HUES6 (cell line): ENCODE measurements around the gene FEM1A.
"Not testable (repeated sequence)": the region's sequence is repeated elsewhere in the genome, so short reads cannot be mapped to it uniquely, and the experiment has no call there.

ENCODE experiments used
- H3K27ac ChIP-seq: 2 replicates; pipeline ENCODE4 v1.7.0; 2013; ENCODE audit warnings: low read depth, mild to moderate bottlenecking, low read length, inconsistent platforms
- H3K27me3 ChIP-seq: 2 replicates; pipeline ENCODE4 v1.6.1; 2013; ENCODE audit warnings: low read length; ENCODE audit not compliant: control insufficient read depth, insufficient read depth
- H3K36me3 ChIP-seq: 2 replicates; pipeline ENCODE4 v1.6.1; 2013; ENCODE audit warnings: low read length; ENCODE audit not compliant: control insufficient read depth, insufficient read depth
- H3K4me1 ChIP-seq: 2 replicates; pipeline ENCODE4 v1.6.1; 2013; ENCODE audit warnings: low read length; ENCODE audit not compliant: control insufficient read depth, insufficient read depth
- H3K4me3 ChIP-seq: 2 replicates; pipeline ENCODE4 v1.5.1; 2013; ENCODE audit warnings: low read depth, low read length
- H3K9ac ChIP-seq: one replicate; pipeline ENCODE4 v1.6.1; 2013; ENCODE audit warnings: mild to moderate bottlenecking, low read length
- H3K9me3 ChIP-seq: 2 replicates; pipeline ENCODE4 v1.6.1; 2013; ENCODE audit warnings: low read depth, low read length; ENCODE audit not compliant: control insufficient read depth, insufficient read depth

The FEM1A gene

GRCh38 chr19:4791183-4792018, at the start of gene FEM1A:
TSS of gene FEM1A (plus strand) at chr19:4791734. CDS start at chr19:4791855, 121 bp downstream.
- H3K4me3 ChIP-seq = peak within 1 kb of the TSS; percentile 82
- no peaks in the 10 kb centered on the region; the same call in 1 of the 2 replicates for H3K27me3 ChIP-seq
- peaks cover 28% of the 10 kb centered on the region for H3K36me3 ChIP-seq
- H3K27ac ChIP-seq = peak within 1 kb of the TSS; percentile 88
- H3K9ac ChIP-seq = peak within 1 kb of the TSS; percentile 94
- H3K4me1 ChIP-seq = peaks cover 8% of the 10 kb centered on the region; the same call in 1 of the 2 replicates
- no peaks in the 10 kb centered on the region for H3K9me3 ChIP-seq

GRCh38 chr19:4742723-4743646, 48.5 kb upstream of the FEM1A start:
- H3K27me3 ChIP-seq = peaks cover 5% of the 10 kb centered on the region; the same call in 1 of the 2 replicates
- no peak overlapping the region for H3K27ac ChIP-seq
- peaks cover 13% of the 10 kb centered on the region for H3K4me1 ChIP-seq
- H3K9me3 ChIP-seq = no peaks in the 10 kb centered on the region
- no peaks in the 10 kb centered on the region for H3K36me3 ChIP-seq
- H3K4me3 ChIP-seq = peak overlapping the region; percentile 32
- no peak overlapping the region for H3K9ac ChIP-seq

GRCh38 chr19:4744451-4745174, 46.9 kb upstream of the FEM1A start:
- H3K27ac ChIP-seq = no peak overlapping the region
- H3K4me3 ChIP-seq = no peak overlapping the region
- H3K27me3 ChIP-seq = peaks cover 13% of the 10 kb centered on the region; the same call in 1 of the 2 replicates
- H3K9me3 ChIP-seq = no peaks in the 10 kb centered on the region
- H3K36me3 ChIP-seq = no peaks in the 10 kb centered on the region
- H3K9ac ChIP-seq = no peak overlapping the region
- peaks cover 11% of the 10 kb centered on the region for H3K4me1 ChIP-seq

GRCh38 chr19:4745175-4745574, 46.4 kb upstream of the FEM1A start:
- Histone ChIP-seq H3K27me3 (peaks cover 13% of the 10 kb centered on the region; the same call in 1 of the 2 replicates), H3K4me1 (peaks cover 11% of the 10 kb centered on the region)
- not testable (repeated sequence) for H3K9me3 ChIP-seq, H3K27ac ChIP-seq, H3K4me3 ChIP-seq, H3K36me3 ChIP-seq, H3K9ac ChIP-seq

GRCh38 chr19:4745986-4746385, 45.5 kb upstream of the FEM1A start:
- Histone ChIP-seq H3K4me1 (peaks cover 11% of the 10 kb centered on the region), H3K9me3 (no peaks in the 10 kb centered on the region), H3K9ac (no peak overlapping the region), H3K4me3 (no peak overlapping the region), H3K36me3 (no peaks in the 10 kb centered on the region), H3K27me3 (peaks cover 13% of the 10 kb centered on the region; the same call in 1 of the 2 replicates), H3K27ac (no peak overlapping the region)

GRCh38 chr19:4748185-4748584, 43.3 kb upstream of the FEM1A start:
- no peaks in the 10 kb centered on the region for H3K36me3 ChIP-seq
- peaks cover 3% of the 10 kb centered on the region for H3K4me1 ChIP-seq
- no peak overlapping the region for H3K27ac ChIP-seq
- H3K27me3 ChIP-seq = peaks cover 13% of the 10 kb centered on the region; the same call in 1 of the 2 replicates
- H3K9me3 ChIP-seq = no peaks in the 10 kb centered on the region
- no peak overlapping the region for H3K9ac ChIP-seq
- no peak overlapping the region for H3K4me3 ChIP-seq

GRCh38 chr19:4748589-4748988, 42.9 kb upstream of the FEM1A start:
- Histone ChIP-seq H3K36me3 (no peaks in the 10 kb centered on the region), H3K4me1 (no peaks in the 10 kb centered on the region), H3K9me3 (no peaks in the 10 kb centered on the region), H3K4me3 (no peak overlapping the region), H3K27ac (no peak overlapping the region), H3K9ac (no peak overlapping the region), H3K27me3 (peaks cover 13% of the 10 kb centered on the region; the same call in 1 of the 2 replicates)

GRCh38 chr19:4749870-4750590, 41.5 kb upstream of the FEM1A start:
- H3K27ac ChIP-seq = no peak overlapping the region
- H3K4me3 ChIP-seq = no peak overlapping the region
- no peak overlapping the region for H3K9ac ChIP-seq
- peaks cover 13% of the 10 kb centered on the region; the same call in 1 of the 2 replicates for H3K27me3 ChIP-seq
- H3K9me3 ChIP-seq = no peaks in the 10 kb centered on the region
- H3K36me3 ChIP-seq = no peaks in the 10 kb centered on the region
- H3K4me1 ChIP-seq = no peaks in the 10 kb centered on the region

- Histone ChIP-seq H3K9ac (no peak overlapping the region), H3K9me3 (no peaks in the 10 kb centered on the region), H3K4me3 (no peak overlapping the region), H3K4me1 (peaks cover under 1% of the 10 kb centered on the region; the same call in 1 of the 2 replicates), H3K27ac (no peak overlapping the region), H3K27me3 (peaks cover 22% of the 10 kb centered on the region), H3K36me3 (no peaks in the 10 kb centered on the region)
Measured at GRCh38 chr19:4754248-4754647, 37.3 kb upstream of the FEM1A start.

GRCh38 chr19:4755459-4755858, 36.1 kb upstream of the FEM1A start:
- Histone ChIP-seq H3K4me1 (peaks cover 8% of the 10 kb centered on the region), H3K4me3 (no peak overlapping the region), H3K27me3 (peaks cover 28% of the 10 kb centered on the region), H3K27ac (no peak overlapping the region), H3K36me3 (no peaks in the 10 kb centered on the region), H3K9ac (no peak overlapping the region), H3K9me3 (no peaks in the 10 kb centered on the region)
